GM12878 (cell line): ENCODE results near the gene EIF5A. TPM values are rescaled to one million over a fixed set of nuclear protein-coding genes. Genes with fewer than 3 reads are reported as not detected.

Source experiments
- BCL3 ChIP-seq: IDR thresholded peaks from 2 replicates; pipeline ENCODE4 v1.6.1; 2011; ENCODE audit warnings: borderline replicate concordance, low read depth, mild to moderate bottlenecking, moderate library complexity, low read length; ENCODE audit not compliant: insufficient read depth, poor library complexity, severe bottlenecking
- ELK1 ChIP-seq: IDR thresholded peaks from 2 replicates; pipeline ENCODE4 v1.6.1; 2012; ENCODE audit warnings: low read depth, low read length, improper control_type of control experiment
- GABPA ChIP-seq: IDR thresholded peaks from 2 replicates; pipeline ENCODE4 v1.6.1; 2014; ENCODE audit warnings: antibody characterized with exemption, low read depth, mild to moderate bottlenecking, inconsistent platforms
- HCFC1 ChIP-seq: fragments of 150-350 bp; IDR thresholded peaks from 2 replicates; pipeline ENCODE4 v1.6.1; 2014; ENCODE audit warnings: low read length
- HSF1 ChIP-seq: fragments of 150-350 bp; IDR thresholded peaks from 2 replicates; pipeline ENCODE4 v1.6.1; 2014; ENCODE audit warnings: mild to moderate bottlenecking, low read depth, low read length
- IRF4 ChIP-seq: IDR thresholded peaks from 2 replicates; pipeline ENCODE4 v1.6.1; 2011; ENCODE audit warnings: low read depth, low read length
- LARP7 ChIP-seq: fragments of 450-650 bp; IDR thresholded peaks from 2 replicates; pipeline ENCODE4 v1.6.1; 2017; ENCODE audit warnings: mild to moderate bottlenecking
- MEF2A ChIP-seq: IDR thresholded peaks from 2 replicates; pipeline ENCODE4 v1.6.1; 2011; ENCODE audit warnings: low read depth, mild to moderate bottlenecking, low read length, moderate library complexity; ENCODE audit not compliant: insufficient read depth
- MYC ChIP-seq: IDR thresholded peaks from 2 replicates; pipeline ENCODE4 v1.6.1; 2011; ENCODE audit warnings: mild to moderate bottlenecking, low read length, moderate library complexity, inconsistent platforms; ENCODE audit not compliant: insufficient read depth, insufficient replicate concordance, insufficient read length, severe bottlenecking
- NFYB ChIP-seq: IDR thresholded peaks from 2 replicates; pipeline ENCODE4 v1.6.1; 2011; ENCODE audit warnings: low read depth, mild to moderate bottlenecking, low read length, improper control_type of control experiment, moderate library complexity; ENCODE audit not compliant: insufficient read depth
- NR2F1 ChIP-seq: fragments of 450-650 bp; conservative IDR thresholded peaks from 2 replicates; pipeline ENCODE4 v1.6.1; 2017; ENCODE audit warnings: mild to moderate bottlenecking
- PAX5 ChIP-seq: IDR thresholded peaks from 2 replicates; pipeline ENCODE4 v1.6.1; 2011; ENCODE audit warnings: low read depth, low read length, borderline replicate concordance
- REST ChIP-seq: IDR thresholded peaks from 2 replicates; pipeline ENCODE4 v1.6.1; 2012; ENCODE audit warnings: mild to moderate bottlenecking, low read depth, low read length
- SMAD1 ChIP-seq: fragments of 450-650 bp; IDR thresholded peaks from 2 replicates; pipeline ENCODE4 v1.6.1; 2018; ENCODE audit warnings: mild to moderate bottlenecking, low read depth; ENCODE audit not compliant: partially characterized antibody
- YY1 ChIP-seq: IDR thresholded peaks from 2 replicates; pipeline ENCODE4 v1.6.1; 2011; ENCODE audit warnings: low read depth, mild to moderate bottlenecking, low read length
- ZBTB33 ChIP-seq: fragments of 450-650 bp; IDR thresholded peaks from 2 replicates; pipeline ENCODE4 v1.6.1; 2017; ENCODE audit warnings: mild to moderate bottlenecking
- ZSCAN29 ChIP-seq: fragments of 450-650 bp; IDR thresholded peaks from 2 replicates; pipeline ENCODE4 v1.6.1; 2017; ENCODE audit warnings: mild to moderate bottlenecking, moderate library complexity
- polyA plus RNA-seq, 11 experiments: library from polyadenylated mRNA; depleted of rRNA in 4 of 11; unstranded in 6 of 11; stranded (reverse) in 5 of 11; fragments of >200 nt; fragmentation: Nextera tagmentation in 4 of 11; fragmentation: Illumina TruSeq in 1 of 11; extraction: Ambion mirVana in 4 of 11; extraction: Trizol in 1 of 11; gene quantifications; 1 replicate in 1 of 11; 2 replicates in 10 of 11; pipeline versions ENCODE4 v1.2.1 to v1.2.3, GENCODE V29; 2011 to 2016; ENCODE audit warnings: inconsistent platforms in 2 of 11, missing spikeins in 2 of 11, low read depth in 1 of 11
- total RNA-seq, 4 experiments: library from RNA; depleted of rRNA in 3 of 4; stranded (reverse); fragments of >200 nt in 3 of 4; fragmentation: Illumina TruSeq in 1 of 4; extraction: Trizol in 1 of 4; gene quantifications; 2 replicates each; pipeline versions ENCODE4 v1.2.1 to v1.2.3, GENCODE V29; 2013 to 2021

The EIF5A gene
- total and polyA plus RNA-seq, 10 of the 15 experiments (the other 5 are each of a cell fraction or from before 2014, with no cell fraction given): 26.5 to 1,792 (median 944) TPM

GRCh38 chr17:7314719-7315569 is 7.5 kb downstream of the EIF5A start, which contains the start of gene GPS2 (continued):
- TF ChIP-seq ZBTB33: no peak
- TF ChIP-seq LARP7: peak; percentile 92
- TF ChIP-seq GABPA: peak; percentile 97
- TF ChIP-seq HCFC1: peak; percentile 80
- peak; percentile 80 for TF ChIP-seq REST
- peak; percentile 79 for TF ChIP-seq ELK1
- TF ChIP-seq ZSCAN29: no peak
- peak; percentile 4; the same call in 1 of the 2 replicates for TF ChIP-seq PAX5
- peak; percentile 72 for TF ChIP-seq NR2F1
- no peak for TF ChIP-seq IRF4
- TF ChIP-seq MEF2A: no peak
- no peak for TF ChIP-seq SMAD1
- no peak for TF ChIP-seq HSF1
- TF ChIP-seq NFYB: no peak
- no peak for TF ChIP-seq MYC
- peak; percentile 62 for TF ChIP-seq BCL3
- TF ChIP-seq YY1: peak; percentile 80
